Measurements from ENCODE around the gene PLAGL2. TPM values are rescaled to one million over a fixed set of nuclear protein-coding genes. Genes with fewer than 3 reads are reported as not detected.
"Not testable (repeated sequence)": the region's sequence is repeated elsewhere in the genome, so short reads cannot be mapped to it uniquely, and the experiment has no call there.

The PLAGL2 gene
- total RNA-seq, 1 experiment from 2014 or later: 40.6 TPM

DNA sequence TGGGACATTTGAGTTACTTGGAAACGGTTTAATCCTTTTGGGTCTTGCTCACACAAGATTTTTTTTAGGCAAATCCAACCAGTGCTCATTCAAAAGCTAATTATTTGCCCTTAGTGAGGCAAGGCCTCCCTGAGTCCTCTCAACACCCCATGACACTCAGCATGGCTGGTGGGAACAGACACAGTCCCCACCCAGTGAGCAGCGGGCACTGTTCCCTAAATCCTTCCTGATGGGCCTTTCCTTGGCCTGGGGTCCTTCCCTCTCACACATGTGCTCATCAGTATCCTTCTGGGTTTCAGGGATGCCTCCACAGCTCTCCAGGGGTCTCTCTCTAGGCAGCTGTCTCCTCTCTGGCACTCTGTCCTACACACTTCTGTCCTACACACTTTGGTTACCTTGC, 28.0 kb downstream of the PLAGL2 start:
- H3K4me1 ChIP-seq (ENCODE audit: control insufficient read depth, insufficient read depth, low read length): no peaks in the 10 kb centered on the region
- in situ Hi-C loops (cut with HindIII; ENCODE audit: low pct_unique_long_range_greater_than_20kb, low sequenced_read_pairs): no loop called here
- POLR2A ChIA-PET: no interaction called here
- no peak overlapping the region for H3K27ac ChIP-seq (ENCODE audit: low read length)
- no peaks in the 10 kb centered on the region for H3K36me3 ChIP-seq (ENCODE audit: control insufficient read depth, insufficient read depth, low read length)
- DNase-seq (ENCODE audit: low read depth, low spot score): no peak
- no peak for TF ChIP-seq POLR2AphosphoS5 (IDR thresholded peaks at IDR 0.05; ENCODE audit: low read depth, low read length)
- TF ChIP-seq CTCF (IDR thresholded peaks at IDR 0.05): no peak
- no peak for TF ChIP-seq SIN3A (IDR thresholded peaks at IDR 0.05; ENCODE audit: borderline replicate concordance, insufficient read depth, low read depth, low read length)
- no peak for TF ChIP-seq REST (IDR thresholded peaks at IDR 0.05; ENCODE audit: insufficient read depth in 1 of 2, low read depth in 2 of 2, low read length in 1 of 2)
- TF ChIP-seq TCF7L2 (IDR thresholded peaks at IDR 0.05; ENCODE audit: low read depth, low read length): no peak
- no peak for ATAC-seq
- no peaks in the 10 kb centered on the region for H3K27me3 ChIP-seq (ENCODE audit: control insufficient read depth, insufficient read depth, low read length)
- H3K9me3 ChIP-seq (ENCODE audit: control insufficient read depth, insufficient read depth, low read depth, low read length): no peaks in the 10 kb centered on the region
- no TSS peak for BruUV-seq (replicated peaks)
- CTCF ChIA-PET: no interaction called here
- no peak overlapping the region for H3K4me3 ChIP-seq (ENCODE audit: low read depth in 2 of 2, low read length in 2 of 2)
- intact Hi-C loops (cut with micrococcal nuclease; ENCODE audit: unreplicated experiment): no loop called here

DNA sequence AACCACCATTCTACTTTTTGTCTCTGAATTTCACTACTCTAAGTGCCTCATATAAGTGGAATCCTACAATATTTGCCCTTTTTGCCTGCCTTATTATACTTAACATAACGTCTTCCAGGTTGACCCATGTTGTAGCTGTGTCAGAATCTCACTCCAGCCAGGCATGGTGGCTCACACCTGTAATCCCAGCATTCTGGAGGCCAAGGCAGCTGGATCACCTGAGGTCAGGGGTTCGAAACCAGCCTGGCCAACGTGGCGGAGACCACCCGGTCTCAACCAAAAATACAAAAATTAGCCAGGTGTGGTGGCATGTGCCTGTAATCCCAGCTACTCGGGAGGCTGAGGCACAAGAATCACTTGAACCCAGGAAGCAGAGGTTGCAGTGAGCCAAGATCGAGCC, 29.8 kb downstream of the PLAGL2 start:
- H3K36me3 ChIP-seq (ENCODE audit: control insufficient read depth, insufficient read depth, low read length); POLR2A ChIA-PET; H3K27ac ChIP-seq (ENCODE audit: low read length); intact Hi-C loops (cut with micrococcal nuclease; ENCODE audit: unreplicated experiment); H3K9me3 ChIP-seq (ENCODE audit: control insufficient read depth, insufficient read depth, low read depth, low read length); ATAC-seq; H3K4me1 ChIP-seq (ENCODE audit: control insufficient read depth, insufficient read depth, low read length); H3K4me3 ChIP-seq (ENCODE audit: low read depth in 2 of 2, low read length in 2 of 2); DNase-seq (ENCODE audit: low read depth, low spot score); in situ Hi-C loops (cut with HindIII; ENCODE audit: low pct_unique_long_range_greater_than_20kb, low sequenced_read_pairs); BruUV-seq (replicated peaks); H3K27me3 ChIP-seq (ENCODE audit: control insufficient read depth, insufficient read depth, low read length): not testable (repeated sequence)
- CTCF ChIA-PET: interaction anchor here (0.7 kb wide), 1 partner anchor 31 kb away, joined by 5 read pairs; no protein-coding TSS in a partner anchor

DNA sequence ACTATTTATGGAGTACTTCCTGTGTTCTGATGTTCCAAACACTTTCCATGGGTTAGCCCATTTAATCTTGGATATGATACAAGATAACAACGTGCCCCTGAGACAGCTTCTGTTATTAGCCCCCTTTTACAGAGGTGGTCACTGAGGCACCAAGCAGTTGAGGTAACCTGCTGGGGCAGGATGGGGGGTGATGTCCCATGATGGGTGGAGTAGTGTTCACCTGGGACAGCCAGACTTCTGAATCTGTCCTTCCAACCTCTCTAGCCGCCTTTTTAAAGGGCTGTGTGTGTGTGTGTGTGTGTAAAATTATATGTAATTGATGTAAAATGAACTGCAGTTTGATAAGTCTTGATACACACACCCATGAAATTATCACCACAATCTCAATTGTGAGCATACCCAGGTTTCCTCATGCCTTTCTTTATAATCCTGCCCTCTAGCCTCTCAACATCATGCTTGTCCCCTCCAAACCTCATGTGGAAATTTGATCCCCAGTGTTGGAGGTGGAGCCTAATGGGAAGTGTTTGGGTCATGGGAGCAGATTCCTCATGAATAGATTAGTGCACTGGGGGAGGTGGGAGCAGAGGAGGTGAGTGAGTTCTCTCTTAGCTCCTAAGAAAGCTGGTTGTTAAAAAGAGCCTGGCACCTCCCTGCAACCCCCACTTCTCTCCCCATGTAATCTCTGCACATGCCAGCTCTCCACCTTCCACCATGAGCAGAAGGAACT, 39.2 kb downstream of the PLAGL2 start:
- H3K36me3 ChIP-seq (ENCODE audit: control insufficient read depth, insufficient read depth, low read length): 0 out of 2 replicates have a peak, but pooled peaks cover 11% of the 10 kb centered on the region
- no TSS peak for BruUV-seq (replicated peaks)
- H3K27ac ChIP-seq (ENCODE audit: low read length): no peak overlapping the region
- no peaks in the 10 kb centered on the region for H3K27me3 ChIP-seq (ENCODE audit: control insufficient read depth, insufficient read depth, low read length)
- CTCF ChIA-PET: interaction anchor here (0.6 kb wide), 1 partner anchor 66 kb away, joined by 3 read pairs; no protein-coding TSS in a partner anchor
- in situ Hi-C loops (cut with HindIII; ENCODE audit: low pct_unique_long_range_greater_than_20kb, low sequenced_read_pairs): no loop called here
- no peaks in the 10 kb centered on the region for H3K9me3 ChIP-seq (ENCODE audit: control insufficient read depth, insufficient read depth, low read depth, low read length)
- no peak for TF ChIP-seq SIN3A (IDR thresholded peaks at IDR 0.05; ENCODE audit: borderline replicate concordance, insufficient read depth, low read depth, low read length)
- no peak for TF ChIP-seq CTCF (IDR thresholded peaks at IDR 0.05)
- TF ChIP-seq TCF7L2 (IDR thresholded peaks at IDR 0.05; ENCODE audit: low read depth, low read length): no peak
- no peak; the same call in 1 of the 2 replicates for TF ChIP-seq POLR2AphosphoS5 (IDR thresholded peaks at IDR 0.05; ENCODE audit: low read depth, low read length)
- no peak for TF ChIP-seq REST (IDR thresholded peaks at IDR 0.05; ENCODE audit: insufficient read depth in 1 of 2, low read depth in 2 of 2, low read length in 1 of 2)
- intact Hi-C loops (cut with micrococcal nuclease; ENCODE audit: unreplicated experiment): no loop called here
- POLR2A ChIA-PET: no interaction called here
- no peak overlapping the region for H3K4me3 ChIP-seq (ENCODE audit: low read depth in 2 of 2, low read length in 2 of 2)
- DNase-seq (ENCODE audit: low read depth, low spot score) (no peak), ATAC-seq (no peak)
- H3K4me1 ChIP-seq (ENCODE audit: control insufficient read depth, insufficient read depth, low read length): no peaks in the 10 kb centered on the region

All from Panc1 (cell line).